Stimulated activated naive CD8-positive, alpha-beta T cell treated with anti-CD3 and anti-CD28 coated beads, Interleukin-15, Interleukin-2, amounts not matched to agents 100 U/mL and 50 U/mL, for 24 hours (primary cell): Measurements from ENCODE around the gene LYSMD3.
A peak's percentile ranks its signal among the peaks of the same experiment; 100 is the strongest.

Experiments
- ATAC-seq: fragments of 150-1000 bp; cut with Tn5 transposase; one replicate; pipeline ENCODE4 v1.10.0; 2021
- DNase-seq: peaks from one replicate; pipeline ENCODE4 v3.0.0; 2021

The LYSMD3 gene

DNA sequence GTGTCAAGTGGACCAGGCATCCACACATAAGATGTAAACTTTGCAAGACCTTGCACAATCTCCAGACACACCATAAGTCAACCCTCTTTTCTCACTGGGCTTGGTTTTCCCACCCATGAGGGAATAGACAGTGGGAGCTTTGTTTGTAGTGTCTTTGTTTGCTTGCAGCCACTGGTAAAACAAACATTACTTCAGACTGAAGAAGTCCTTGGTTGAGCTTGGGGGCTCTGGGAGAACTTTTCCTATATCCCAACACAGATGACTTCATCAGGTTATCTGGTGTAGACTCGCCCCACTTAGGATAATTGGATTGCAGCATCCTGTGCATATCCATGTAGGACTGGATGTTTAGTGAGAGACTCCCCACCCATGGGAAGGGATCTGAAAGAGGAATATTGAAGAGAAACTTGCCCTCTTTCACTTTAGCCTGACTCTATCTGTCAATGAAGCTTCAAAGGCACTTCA lies 17.7 kb upstream of the LYSMD3 start:
- ATAC-seq (no peak), DNase-seq (no peak)

DNA sequence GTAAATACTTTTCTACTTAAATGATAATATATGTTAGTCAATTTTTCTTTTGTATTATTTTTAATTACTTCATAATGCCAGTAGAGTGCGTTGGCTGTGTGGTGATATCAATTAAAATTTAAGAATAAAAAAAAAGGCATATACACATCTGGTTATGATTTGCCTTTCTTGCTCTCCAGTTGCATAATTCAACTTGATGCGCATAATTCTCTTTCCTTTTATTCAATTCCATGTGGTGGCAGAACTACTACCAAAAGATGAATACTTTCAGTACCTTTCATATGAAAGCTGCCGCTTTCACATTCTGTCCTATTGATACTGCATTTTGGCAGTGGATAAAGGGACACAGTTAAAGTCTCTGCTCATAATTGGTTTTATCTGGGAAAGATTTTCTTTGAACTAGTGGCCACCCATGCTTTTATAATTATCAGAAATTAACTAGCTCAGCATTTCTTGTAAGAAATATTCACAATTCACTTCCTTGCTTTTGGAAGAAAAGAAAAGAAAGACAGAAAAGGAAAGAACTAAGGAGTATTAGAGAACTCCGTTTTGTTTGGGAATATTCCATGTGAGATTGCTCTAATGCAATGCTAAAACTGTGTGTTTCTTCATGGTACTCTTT lies 16.9 kb upstream of the LYSMD3 start:
- DNase-seq: no peak
- no peak for ATAC-seq

DNA sequence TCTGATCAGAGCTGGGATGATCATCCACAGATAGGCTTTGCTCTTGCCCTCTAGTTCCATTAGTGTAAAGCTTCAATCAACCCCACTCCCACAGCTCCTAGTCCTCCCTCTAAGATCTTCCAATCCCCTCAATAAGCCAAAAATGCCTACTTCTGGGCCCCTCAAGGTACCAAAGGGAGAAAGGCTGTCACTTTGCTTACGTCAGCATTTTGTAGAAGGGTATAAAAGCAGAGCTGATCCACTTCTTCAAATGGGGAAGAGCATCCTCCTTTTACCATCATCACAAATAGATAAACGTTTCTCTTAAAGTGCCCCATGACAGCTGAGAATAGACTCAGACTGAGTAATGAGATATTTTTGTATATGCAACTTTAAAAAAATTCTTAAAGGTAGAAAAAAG lies 16.1 kb upstream of the LYSMD3 start:
- ATAC-seq: no peak

DNA sequence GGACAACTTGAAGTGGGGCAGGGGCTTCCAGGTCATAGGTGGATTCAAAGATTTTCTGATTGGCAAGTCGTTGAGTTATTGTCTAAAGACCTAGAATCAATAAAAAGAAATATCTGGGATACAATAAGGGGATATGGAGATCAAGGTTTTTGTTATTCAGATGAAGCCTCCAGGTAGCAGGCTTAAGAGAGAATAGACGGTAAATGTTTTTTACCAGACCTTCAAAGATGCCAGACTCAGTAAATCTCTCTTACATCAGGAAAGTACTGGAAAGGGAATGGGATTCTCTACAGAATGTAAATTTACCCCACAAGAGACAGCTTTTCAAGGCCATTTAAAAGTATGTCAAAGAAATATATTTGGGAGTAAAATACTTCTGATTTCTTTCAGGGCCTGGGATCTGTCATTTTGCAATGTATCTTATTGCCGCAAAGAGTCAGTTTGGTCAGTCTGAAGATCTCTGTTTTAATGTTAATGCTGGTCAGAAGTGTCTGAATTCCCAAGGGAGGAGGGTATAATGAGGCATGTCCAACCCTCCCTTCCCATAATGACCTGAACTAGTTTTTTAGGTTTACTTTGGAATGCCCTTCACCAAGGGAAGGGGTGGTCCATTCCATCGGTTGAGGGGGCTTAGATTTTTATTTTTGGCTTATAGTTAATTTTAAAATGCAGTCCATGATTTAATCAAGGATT lies 13.6 kb upstream of the LYSMD3 start:
- ATAC-seq: no peak
- no peak for DNase-seq

More for the DNA sequence above, 16.1 kb upstream of the LYSMD3 start:
- no peak for DNase-seq

DNA sequence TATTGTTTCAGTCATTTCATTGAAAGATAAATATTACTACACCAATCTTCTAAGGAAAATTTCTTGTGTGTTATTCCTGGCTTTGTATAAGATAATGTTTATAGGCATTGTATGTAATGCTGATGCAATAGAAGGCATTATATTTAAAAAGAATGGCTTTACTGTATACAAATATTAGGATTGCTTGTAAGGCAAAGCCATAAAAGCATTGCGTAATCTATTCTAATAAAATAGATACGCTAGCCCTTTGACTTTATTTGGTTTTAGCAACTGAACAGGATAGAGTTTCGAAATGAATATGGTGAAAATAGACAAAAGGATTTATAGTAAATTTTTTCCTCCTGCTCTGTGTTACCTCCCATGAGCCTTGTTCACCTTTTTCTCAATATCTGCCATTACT lies 5.5 kb upstream of the LYSMD3 start:
- DNase-seq (no peak), ATAC-seq (no peak)

DNA sequence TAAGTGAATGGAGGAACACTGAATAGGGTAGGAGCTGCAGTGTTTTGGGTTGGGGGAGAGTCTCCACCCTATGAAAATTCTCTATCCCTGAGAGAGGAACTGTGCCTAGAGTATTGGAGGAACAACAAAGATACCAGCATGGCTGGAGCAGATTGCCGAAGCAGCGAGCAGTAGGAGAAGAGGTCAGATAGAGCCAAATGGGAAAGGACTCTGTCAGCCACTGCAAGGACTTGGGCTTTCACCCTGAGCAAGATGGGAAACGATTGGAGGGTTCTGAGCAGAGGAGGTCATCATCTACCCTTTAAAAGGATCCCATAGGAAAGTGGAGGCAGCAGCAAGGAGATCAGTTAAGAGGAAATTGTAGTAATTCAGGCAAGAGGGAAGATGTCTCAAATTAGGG lies 4.4 kb upstream of the LYSMD3 start:
- ATAC-seq (no peak), DNase-seq (no peak)

DNA sequence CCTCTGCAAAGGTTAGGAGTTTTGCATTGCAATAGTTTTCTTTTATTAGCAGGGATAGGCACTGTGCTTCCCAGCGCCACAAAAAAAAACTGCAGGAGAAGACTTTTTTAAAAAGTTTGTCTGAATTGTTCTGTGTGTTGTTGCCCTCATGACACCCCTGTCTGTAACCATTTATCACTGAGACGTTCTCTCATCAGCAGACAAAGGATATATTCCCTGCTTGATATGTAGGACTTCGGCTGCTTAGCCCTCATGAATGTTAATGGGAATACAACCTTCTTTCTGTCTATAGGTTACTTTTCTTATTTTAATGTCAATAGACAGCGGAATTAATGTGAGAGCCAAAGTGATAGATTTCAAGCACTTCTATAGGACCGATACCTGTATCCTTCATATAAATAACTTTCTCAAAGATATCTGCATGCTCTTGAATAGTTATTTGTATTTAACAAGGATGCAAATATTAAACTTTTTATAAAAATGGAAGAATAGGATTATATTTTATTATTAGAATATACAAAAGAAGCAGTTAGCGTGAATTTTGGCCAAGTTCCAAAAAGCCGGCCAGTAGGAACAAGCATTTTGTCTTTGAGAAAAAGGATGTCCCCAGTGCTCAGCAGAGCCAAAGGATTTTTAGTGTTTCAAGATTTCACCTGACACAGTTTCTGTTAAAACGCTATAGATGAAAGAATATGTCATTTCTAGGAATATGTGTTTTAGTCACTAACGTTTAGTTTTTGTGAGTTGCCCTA lies 1.5 kb upstream of the LYSMD3 start:
- no peak for ATAC-seq
- DNase-seq: no peak

DNA sequence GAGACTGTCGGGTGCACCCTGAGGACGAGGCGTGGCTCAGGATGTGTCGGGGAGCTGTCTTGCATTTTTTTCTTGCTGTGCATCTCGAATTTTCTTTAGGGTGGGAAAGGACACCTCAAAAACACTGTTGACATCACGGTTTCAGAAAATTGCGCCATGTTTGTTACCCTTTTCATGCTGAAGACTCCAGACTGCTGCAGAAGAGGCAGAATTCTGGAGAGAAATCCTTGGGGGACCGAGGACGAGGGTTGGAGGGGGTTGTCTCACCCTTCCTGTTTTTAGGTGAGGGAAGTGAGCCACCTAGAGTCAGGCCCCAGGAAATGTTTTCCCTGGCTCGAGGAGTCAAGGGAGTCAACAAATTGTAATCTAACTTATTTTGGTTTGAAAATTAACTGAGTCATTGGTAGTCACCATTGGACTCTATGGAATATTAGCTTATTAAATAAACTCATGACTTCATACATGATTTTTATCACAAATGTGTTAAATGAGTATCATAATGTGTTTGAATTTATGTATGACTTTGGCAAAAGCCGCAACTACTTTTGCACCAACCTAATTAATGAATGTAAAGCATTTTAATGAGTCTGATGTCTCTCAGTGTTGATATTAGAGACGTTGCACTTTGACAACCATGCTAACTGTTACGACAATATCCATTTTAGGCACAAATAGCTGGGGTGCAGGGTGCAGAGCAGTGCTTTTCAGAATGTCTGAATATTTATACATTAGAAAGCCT lies 724 bp upstream of the LYSMD3 start:
- ATAC-seq (peak; percentile 57), DNase-seq (peak; percentile 60)

DNA sequence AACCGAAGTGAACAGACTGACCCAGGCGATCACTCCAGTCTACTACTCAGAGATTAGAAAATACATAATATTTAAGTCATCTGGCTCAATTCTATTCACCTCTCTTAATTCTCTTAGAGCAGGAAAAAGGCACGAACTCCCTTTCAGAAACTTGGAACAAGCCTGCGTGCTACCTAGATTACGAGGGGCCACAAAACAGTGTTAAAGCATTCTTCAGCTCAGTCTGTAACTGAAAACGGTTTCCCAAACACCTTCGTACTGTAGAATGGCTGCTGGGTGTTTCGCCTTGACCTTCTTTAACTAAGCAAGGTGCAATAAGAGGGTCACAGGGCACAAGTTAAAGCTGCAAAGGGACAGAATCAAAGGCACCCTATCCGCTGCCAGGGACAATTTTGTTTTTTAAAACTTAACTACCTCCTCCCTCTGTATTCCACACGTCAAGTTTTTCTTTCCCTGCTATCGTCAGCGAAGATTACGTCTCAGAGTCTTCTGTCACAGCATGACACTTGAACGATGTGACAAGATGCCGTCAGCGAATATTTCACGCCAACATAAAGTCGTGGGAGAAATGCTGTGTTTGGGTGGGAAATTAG lies 687 bp downstream of the LYSMD3 start:
- DNase-seq (no peak), ATAC-seq (peak; percentile 2)

DNA sequence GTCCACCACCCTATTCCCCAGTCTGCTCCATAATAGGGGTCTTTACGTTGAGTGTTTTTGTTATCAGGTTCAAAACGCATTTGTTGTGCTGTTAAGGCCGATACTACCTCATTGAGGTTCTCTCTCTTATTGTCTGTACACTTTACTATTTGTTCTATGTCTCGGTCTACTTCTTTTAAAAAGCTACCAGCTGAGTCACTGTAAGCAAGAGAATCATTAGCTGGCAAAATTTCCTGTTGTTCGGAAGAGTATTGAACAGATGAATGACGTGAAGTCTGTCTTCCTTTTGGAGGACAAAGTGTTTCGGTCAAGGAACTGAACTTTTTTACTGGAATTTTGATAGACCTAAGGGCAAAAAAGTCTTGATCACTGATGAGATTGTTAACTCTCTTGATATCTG lies 10.3 kb downstream of the LYSMD3 start:
- DNase-seq (no peak), ATAC-seq (no peak)

DNA sequence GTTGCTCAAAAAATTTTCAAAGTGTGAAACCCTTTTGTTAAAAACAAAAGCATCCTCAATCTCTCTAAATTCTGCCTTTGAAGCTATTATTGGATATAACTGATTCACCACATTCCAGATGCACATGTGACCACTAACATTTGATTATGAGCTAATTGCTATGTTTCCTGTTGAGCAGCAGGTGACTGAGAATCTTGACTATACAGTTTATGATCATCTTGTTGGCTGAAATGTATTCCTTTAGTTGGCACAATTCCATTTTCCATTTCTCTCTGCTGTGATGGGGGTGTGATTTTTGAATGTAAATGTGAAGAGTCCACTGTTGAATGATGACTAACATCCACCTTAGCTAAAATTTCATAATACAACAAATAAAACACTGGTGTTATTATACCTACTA lies 10.7 kb downstream of the LYSMD3 start:
- DNase-seq: no peak
- ATAC-seq: no peak

DNA sequence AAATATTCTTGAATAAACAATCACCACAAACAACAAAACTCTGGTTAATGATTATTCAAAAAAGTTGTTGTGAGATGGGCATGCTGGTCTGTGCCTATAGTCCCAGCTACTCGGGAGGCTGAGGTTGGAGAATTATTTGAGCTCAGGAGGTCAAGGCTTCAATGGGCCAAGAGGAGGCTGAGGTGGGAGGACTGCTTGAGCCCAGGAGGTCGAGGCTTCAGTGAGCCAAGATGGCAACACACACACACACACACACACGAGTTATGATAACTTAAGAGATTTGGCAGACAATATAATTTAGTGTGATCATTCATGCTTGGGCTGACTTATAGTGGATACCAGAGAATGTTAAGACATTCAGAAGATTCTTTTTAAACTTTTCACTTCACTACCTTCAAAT lies 14.9 kb downstream of the LYSMD3 start:
- no peak for ATAC-seq
- DNase-seq: no peak

DNA sequence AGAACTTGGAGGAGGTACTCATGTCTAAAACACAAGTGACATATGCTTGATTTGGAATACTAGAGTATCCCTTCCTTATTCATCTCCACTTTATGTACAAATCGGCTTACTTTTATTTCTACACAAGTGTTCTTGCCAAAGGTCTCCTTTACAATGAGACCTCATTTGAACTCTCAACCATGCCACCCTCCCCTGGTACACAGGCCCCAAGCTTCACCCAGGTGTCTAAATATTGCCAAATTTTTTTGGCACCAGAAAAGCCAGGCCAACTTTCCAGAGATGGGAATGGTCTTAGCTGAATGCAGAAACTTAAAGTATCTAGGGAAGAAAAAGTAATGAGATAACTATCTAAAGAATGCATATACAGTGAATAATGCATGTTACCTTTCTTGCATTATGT lies 18.9 kb downstream of the LYSMD3 start:
- DNase-seq (no peak), ATAC-seq (no peak)

DNA sequence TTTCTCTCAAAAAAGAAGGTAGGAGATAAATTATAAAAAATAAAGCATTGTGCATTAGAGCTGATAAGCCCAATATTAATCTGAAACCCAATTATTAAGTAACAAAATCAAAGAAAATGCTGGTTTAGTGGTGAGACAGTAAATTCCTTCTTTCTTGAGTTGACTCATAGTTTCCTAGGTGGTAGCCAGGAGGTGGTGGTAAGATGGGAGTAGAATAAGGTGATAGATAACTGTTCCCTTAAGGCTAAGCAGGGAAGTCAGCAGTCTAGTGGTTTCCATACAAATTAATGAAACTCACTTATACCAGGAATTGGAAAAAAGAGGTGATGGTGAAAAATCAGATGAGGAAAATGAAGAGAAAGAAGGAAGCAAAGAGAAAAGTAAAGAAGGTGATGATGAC lies 23.2 kb downstream of the LYSMD3 start:
- ATAC-seq (no peak), DNase-seq (no peak)

DNA sequence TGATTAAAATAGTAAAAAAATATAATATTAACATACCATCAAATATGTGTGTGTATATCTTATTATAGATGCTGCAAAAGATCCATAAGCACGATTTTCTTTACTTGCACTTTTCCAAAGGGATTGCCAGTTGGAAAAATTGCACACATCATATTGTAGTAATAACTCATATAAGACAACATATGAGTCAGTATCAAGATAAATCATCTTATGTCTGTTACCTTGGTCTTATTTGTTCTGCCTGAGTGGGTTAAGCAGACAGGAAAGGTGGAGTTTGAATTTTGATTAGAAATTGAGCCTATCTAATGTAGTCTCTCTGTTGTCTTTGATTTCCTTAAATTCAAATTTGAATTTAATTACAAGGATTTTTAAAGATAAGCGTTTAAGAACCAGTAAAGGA lies 24.6 kb downstream of the LYSMD3 start:
- ATAC-seq (no peak), DNase-seq (no peak)

DNA sequence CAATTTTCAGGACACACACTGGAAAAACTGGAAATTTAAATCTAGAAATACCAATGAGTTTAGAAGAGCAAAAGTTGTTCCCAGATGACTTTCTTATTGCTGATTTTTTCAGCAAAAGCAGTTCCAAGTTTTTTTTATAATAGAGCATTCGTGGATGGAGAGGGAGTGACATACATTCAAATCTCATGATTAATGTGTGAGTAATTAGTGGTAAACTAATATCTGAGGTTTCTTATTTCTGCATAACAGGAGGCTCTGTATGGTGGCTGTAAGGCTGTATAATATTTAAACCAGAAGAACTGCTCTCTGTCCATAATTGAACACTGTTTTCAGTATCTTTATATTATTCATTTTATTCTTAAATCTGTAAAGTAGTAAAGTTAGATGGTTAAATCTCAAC lies 25.8 kb downstream of the LYSMD3 start:
- DNase-seq (no peak), ATAC-seq (no peak)

DNA sequence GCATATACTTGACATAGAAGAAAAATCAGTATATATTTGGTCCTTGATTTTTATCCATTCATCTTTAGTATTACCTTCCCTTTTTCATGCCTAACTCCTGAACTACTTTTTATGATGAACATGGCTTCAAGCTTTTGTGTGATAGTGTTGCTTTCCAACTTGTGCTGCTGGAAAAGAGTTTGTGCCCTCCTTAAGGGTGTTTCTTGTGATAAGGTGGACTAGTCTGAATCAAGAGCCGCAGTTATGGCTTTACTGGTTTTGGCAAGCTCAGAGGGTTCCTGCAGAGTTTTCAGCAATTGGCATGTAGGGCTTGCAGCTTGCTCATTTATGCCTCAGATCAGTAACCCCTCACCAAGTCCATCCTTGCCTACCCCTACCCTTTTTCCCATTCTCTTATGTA lies 34.2 kb downstream of the LYSMD3 start:
- no peak for DNase-seq
- no peak for ATAC-seq

DNA sequence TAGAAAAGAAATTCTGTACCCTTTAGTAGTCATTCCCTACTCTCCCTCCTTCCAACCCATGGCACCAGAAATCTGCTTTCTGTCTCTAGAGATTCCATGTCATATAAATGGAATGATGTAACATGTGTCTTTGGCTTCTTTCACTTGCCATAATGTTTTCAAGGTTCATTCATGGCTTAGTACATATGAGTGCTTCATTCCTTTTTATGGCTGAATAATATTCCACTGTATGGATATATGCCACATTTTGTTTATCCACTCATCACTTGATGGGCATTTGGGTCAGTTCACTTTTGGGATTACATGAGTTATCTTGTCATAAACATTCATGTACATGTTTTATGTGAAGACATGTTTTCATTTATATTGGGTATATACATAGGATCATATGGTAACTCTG lies 35.3 kb downstream of the LYSMD3 start:
- no peak for DNase-seq
- ATAC-seq: no peak

DNA sequence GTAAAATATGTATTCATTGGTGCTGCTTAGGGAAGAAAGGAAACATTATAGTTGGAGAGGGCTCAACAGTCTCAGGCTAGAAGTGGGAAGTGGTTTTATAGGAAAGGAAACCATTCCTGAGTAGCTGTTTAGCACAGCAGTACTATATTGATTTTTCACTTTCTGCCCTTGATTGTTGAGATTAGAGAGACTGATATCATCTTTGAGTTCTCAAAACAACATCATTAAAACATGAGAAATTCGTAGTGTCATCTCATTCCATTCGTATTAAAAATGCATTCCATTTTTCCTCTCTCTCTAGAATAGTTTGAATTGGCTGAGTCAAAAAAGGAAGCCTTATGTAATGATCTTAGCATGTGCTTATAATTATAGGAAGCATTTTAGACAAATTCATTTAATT lies 40.6 kb downstream of the LYSMD3 start:
- ATAC-seq (no peak), DNase-seq (no peak)

DNA sequence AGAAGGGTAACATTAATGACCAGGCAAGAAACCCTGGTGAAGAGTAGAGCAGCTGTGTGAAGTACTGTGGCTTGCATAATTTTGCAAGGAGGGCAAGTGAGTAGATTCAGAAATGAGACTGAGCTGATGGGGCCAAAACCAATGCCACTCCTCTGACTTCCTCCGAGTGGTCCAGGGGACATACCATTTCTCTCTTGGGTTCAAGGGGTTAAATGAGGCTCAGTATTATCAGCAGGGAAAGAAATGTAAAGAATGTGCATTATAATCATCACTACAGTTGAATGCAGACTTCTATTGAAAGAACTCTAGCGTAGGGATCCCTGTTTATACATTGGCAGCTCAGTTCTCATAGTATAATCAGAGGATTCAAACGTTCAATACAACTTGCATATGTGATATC lies 44.8 kb downstream of the LYSMD3 start:
- DNase-seq (no peak), ATAC-seq (no peak)

DNA sequence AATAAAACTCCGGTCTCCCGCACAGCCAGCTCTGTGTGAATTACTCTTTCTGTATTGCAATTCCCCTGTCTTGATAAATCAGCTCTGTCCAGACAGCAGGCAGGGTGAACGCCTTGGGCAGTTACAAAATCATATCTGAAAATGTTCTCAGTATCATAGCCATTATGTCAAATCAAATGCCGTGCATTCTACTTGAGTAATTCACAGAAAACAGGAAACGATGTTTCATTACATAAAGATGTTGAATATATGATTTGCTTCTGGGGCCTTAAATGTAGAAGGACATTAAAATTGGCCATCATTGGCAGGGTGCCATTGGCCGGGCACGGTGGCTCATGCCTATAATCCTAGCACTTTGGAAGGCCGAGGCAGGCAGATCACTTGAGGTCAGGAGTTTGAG lies 46.2 kb downstream of the LYSMD3 start:
- no peak for ATAC-seq
- no peak for DNase-seq

DNA sequence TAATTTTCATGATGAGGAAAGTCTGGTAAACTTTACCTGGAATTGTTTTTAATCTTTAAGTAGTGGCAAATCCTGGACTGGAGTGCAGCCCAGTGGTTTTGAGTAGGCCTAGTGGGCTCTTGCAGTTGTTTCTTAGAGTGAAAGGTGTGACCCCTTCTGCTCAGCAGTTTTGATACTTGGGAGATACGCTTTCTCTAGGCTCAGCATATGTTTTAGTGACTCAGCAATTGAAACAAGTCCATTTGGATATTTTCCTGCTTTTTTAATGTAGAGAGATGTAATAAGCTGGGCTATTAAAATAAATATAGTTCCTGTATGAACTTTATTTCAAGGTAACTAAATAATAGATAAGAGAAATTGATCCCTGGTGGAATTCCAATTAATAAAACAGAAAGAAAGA lies 48.7 kb downstream of the LYSMD3 start:
- no peak for DNase-seq
- no peak for ATAC-seq
